ENCODE measurements around the gene SYNJ1.
"Not testable (repeated sequence)": the region's sequence is repeated elsewhere in the genome, so short reads cannot be mapped to it uniquely, and the experiment has no call there.

SYNJ1 gene, protein sequence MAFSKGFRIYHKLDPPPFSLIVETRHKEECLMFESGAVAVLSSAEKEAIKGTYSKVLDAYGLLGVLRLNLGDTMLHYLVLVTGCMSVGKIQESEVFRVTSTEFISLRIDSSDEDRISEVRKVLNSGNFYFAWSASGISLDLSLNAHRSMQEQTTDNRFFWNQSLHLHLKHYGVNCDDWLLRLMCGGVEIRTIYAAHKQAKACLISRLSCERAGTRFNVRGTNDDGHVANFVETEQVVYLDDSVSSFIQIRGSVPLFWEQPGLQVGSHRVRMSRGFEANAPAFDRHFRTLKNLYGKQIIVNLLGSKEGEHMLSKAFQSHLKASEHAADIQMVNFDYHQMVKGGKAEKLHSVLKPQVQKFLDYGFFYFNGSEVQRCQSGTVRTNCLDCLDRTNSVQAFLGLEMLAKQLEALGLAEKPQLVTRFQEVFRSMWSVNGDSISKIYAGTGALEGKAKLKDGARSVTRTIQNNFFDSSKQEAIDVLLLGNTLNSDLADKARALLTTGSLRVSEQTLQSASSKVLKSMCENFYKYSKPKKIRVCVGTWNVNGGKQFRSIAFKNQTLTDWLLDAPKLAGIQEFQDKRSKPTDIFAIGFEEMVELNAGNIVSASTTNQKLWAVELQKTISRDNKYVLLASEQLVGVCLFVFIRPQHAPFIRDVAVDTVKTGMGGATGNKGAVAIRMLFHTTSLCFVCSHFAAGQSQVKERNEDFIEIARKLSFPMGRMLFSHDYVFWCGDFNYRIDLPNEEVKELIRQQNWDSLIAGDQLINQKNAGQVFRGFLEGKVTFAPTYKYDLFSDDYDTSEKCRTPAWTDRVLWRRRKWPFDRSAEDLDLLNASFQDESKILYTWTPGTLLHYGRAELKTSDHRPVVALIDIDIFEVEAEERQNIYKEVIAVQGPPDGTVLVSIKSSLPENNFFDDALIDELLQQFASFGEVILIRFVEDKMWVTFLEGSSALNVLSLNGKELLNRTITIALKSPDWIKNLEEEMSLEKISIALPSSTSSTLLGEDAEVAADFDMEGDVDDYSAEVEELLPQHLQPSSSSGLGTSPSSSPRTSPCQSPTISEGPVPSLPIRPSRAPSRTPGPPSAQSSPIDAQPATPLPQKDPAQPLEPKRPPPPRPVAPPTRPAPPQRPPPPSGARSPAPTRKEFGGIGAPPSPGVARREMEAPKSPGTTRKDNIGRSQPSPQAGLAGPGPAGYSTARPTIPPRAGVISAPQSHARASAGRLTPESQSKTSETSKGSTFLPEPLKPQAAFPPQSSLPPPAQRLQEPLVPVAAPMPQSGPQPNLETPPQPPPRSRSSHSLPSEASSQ (N-terminal part only)

DNA sequence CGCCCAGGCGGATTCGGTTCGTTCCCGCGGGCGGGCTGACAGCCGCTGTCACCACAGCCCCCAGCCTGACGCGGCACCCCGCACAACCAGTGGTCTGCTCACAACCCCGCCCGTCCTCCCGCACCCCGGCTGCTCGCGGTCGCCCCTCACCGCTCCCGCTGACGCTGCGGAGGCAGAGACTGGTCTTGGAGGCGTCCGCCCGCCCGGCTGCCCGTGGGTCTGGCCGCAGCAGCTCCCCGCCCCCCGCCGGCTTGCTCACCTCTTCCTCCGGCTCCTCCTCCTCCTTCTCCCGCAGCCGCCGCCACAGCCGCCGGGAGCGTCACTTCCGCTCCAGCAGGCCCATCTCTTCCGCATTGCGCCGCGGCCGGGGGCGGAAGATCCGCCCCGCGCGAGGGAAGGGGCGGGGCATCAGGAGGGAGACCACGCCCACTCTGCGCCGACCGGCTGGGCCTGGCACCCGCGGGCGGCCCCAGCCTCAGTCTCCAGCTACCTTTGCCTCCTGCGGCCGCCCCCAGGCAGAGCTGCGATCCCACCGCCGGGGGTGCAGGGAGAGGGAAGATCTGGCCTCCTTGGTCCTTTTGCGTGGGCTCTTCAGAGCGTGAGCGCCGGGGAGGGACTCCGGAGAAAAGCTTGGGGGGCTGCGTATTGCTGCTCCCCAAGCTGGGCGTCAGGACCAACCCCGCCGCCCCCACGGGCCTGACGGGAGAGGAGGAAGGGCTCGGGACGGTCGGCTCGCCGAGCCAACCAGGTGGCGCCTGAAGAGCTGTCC lies at the start of gene SYNJ1:
Gene SYNJ1 (minus strand): TSS at position 327 of the 769 bp plus-strand sequence. CDS start 1,118 bp downstream, outside the sequence.
- peak; percentile 90 for DNase-seq

DNA sequence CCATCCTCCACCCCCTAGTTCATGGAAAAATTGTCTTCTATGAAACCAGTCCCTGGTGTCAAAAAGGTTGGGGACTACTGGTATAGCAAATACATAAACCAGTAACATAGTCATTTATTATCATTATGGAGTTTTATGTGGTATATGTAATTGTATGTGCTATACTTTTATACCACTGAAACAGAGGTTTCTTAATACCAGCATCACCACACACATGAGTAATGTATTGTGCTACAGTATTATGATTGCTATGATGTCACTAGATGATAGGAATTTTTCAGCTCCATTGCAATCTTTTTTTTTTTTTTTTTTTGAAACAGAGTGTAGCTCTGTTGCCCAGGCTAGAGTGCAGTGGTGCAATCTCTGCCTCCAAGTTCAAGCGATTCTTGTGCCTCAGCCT lies 49.5 kb upstream of the SYNJ1 start:
- DNase-seq, result no peak

DNA sequence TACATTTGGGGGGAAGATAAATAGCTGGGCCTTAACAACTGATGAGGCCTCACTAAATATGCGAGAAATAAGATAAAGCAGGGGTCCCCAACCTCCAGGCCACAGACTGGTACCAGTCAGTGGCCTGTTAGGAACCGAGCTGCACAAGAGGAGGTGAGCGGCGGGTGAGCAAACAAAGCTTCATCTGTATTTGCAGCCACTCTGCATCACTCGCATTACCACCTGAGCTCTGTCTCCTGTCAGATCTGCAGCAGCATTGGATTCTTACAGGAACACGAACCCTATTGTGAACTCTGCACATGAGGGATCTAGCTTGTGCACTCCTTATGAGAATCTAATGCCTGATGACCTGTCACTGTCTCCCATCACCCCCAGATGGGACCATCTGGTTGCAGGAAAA lies 48.9 kb upstream of the SYNJ1 start:
- DNase-seq, result no peak

DNA sequence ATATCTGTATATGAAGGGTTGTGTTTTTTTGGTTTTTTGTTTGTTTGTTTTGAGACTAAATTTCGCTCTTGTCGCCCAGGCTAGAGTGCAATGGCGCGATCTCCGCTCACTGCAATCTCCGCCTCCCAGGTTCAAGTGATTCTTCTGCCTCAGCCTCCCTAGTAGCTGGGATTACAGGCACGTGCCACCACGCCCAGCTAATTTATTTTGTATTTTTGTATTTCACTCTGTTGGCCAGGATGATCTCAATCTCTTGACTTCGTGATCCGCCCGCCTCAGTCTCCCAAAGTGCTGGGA lies 45.2 kb upstream of the SYNJ1 start:
- DNase-seq, result not testable (repeated sequence)

DNA sequence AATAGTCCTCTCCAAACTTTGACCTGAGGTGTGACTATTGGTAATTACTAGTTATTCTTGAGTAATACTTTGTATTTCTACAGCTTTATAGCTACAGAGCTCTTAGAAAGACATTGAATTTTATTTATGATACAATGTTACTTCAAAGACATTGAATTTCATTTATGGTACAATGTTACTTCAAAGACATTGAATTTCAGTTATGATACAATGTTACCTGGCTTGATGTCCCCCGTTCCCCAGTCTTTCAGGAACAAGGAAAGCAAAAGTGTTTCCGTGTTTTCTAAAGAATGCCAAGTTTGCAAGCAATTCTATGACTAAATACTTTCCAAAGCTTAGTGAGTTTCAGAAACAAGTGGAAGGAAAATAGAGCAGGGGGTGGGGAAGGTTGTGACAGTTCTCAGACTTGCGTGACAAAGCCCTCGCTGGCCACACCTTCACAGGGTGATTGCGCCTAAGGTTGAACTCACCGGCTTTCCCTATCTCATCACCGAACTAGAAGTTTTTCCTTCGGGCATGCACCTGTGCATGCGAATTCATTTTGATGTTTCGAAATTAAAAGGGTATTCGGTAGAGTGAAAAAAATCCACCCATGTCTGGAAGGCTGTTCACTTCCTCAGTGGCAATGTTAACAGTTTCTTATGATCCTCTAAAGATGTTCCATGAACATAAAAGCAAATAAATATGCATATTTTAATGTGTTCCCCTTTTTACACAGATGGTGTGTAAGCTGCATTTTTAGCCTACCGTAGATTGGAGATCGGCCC lies 44.7 kb upstream of the SYNJ1 start:
- DNase-seq, result peak; percentile 48

DNA sequence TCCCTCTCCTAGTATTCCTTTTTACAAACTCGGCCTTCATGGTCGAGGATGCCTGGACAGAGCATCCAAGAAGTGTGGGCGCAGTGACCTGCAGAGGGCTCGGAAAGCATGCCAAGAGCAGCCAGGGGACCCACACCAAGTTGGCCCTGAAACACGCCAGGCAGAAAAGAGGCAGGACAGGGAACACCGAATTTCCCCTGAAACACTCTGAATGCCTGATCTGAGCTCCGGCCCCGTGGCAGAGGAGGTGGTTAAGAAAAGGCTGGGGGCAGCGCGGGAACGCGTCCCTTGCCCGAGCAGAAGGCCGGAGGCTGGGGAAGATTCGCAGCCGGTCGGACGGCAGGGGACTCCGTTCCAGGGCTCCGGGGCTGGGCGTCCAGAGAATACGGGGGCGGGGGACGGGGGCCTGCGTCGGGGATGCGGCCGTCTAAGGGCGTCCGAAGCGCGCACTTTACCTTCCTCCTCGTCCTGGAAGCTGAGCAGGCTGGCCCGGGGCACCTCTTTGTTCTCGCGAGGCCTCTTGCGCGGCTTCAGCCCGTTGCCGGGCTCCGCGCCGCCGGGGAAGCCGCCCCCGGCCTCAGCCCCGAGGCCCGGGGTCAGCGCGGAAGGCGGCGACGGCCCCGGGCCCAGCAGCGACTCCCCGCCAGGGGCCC lies 43.2 kb upstream of the SYNJ1 start:
- no peak for DNase-seq

DNA sequence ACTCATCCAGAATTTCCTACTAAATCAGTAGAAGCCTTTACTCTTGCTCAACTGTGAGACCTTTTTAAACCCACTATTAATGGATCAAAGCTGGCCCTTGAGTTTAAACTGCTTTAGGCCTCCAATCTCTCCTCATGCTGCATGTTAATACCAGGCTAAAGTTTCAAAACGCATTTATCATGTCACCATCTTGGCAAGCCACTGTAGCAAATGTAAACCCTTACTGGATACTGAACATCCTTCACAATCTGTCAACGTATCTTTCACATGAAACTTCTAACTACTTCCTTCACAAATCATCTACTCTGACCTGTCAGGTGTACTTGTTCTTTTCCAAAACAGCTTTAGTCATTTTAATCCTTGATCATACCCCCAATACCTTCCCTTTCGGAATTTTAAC lies 40.7 kb upstream of the SYNJ1 start:
- DNase-seq, result no peak

DNA sequence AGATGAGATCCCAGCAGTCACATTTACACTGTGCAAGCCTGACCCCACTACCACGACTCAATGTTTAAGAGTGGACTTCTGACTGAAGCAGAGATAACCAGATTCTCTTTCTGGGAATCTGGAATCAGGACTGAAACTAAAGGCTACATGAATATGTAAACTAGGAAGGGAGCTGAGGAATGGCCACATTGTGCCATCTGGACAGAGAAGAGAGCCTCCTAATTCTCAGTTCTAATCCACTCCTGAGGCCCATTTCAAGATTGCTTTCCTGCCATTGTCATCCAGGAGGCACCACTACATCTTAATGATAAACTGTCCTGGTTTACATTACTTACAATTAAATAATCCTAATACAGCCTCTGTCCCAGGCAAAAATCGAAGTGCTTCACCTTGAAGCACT lies 37.2 kb upstream of the SYNJ1 start:
- no peak for DNase-seq

DNA sequence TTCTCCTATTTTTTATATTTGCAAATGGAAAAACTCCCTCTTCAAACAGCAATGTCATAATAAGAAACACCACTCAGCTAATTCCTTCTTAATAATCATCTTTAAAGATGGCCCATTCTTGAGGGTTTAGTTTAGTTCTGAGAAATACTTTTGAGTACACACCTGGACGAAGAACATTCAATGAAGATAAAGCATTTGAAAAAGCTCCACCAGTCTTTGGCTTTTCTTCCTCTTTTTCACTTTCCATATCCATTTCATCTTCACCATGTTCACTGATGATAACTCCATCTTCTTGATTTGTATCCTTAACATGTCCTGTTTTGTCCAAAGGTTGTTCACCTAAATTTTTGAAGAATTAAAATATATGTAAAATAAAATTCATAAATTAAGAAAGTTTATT lies 36.4 kb upstream of the SYNJ1 start:
- no peak for DNase-seq

DNA sequence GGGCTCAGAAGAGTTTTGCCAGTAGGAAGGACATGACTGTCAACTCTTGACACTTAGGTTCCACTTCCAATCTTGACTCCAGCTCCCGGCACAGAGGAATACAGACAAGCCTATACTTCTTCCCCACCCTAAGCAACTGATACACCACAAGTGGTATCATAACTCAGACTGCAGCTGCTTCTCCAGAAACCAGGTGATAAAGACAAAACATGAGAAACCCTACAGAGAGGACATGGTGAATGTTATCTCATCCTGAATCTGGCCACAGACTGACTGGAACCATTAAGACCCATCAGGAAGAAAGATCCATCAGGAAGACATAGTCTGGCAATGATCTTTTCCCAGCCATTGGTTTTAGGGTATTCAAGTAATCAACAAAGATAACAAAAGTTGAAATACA lies 30.0 kb upstream of the SYNJ1 start:
- DNase-seq, result no peak

DNA sequence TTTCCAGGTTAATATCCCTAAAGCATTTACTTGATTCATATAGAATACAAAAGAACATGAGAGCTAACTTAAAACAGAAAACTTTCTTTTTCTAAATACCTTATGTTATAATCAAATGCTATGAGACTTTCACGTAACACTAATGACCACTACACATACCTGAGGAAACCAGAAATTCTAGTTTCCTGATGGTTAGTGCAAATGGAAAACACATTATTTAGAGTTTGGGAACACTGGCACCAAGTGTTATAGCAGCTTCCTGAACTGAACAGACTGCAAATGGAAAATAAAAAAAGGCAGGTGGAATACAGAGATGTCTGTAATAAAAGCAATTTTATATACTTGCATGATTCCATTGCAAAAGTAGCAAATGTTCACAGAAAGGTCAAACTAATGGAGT lies 28.3 kb upstream of the SYNJ1 start:
- no peak for DNase-seq

DNA sequence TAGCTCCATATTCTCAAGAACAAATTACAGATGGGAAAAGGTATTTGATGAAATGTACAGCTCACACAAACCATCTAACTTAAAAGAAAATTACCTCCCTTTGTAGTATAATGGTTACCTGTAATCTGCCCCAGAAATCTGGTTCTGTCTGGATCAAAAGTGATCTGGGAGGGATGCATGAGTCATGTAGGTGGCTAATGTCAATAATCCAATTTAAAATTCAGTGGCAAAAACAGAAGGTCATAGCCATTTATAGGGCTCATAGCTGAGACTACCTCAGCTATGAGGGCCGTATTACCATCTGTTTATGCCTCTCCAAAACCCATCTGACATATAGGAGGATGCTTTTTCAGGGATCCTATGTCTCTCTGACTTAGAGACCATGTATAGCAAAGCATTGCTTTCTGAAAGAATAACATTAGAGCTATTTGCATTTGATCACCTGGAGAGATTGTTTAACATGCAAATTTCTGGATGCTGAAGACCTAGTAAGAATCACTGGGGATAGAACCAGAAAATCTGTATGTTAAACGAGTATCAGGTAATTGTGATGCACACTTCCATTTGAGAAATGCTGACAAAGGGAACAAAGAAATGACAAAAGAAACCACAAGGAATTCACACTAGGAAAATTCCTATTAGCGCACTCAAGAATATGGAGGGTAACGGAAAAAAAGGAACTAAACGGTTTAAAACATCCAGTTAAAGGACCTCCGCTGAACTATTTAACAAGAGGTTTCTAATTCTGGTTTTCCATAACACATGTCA lies 26.2 kb upstream of the SYNJ1 start:
- DNase-seq, result no peak

DNA sequence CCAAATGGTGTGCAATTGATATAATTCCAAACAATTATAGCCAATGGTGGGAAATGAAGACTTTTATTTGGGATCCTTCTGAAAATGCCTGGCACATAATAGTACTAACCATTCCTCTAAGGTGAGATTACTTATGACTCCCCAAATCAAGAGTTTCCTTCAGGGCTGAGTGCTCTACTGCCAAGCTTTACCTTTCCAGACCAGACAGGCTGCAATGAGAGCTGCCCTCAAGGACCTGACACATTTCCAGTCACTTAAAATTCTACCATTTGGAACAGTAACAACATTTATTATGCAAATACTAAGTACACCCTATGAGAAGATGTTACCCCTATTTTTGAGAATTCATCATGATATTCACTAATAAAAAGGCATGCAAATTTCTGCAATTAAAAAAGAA lies 22.6 kb upstream of the SYNJ1 start:
- no peak for DNase-seq

DNA sequence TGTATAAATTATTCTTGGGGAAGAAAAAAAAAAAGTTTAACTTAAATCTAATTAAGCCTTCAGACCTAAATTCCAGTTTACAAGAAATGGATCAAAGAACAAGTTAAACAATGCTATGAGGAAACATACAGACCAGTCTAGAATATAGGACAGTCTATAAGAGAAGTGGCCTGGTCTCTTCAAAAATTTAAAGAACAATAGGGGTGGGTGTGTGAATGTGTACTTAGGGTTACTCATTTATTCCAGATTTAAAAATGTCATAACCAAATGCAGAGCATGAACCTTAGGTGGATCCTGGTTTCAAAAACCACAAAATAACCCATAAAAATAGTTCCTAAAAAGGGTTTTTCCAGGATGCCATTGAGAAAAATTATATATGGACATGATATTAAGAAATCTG lies 21.8 kb upstream of the SYNJ1 start:
- no peak for DNase-seq

DNA sequence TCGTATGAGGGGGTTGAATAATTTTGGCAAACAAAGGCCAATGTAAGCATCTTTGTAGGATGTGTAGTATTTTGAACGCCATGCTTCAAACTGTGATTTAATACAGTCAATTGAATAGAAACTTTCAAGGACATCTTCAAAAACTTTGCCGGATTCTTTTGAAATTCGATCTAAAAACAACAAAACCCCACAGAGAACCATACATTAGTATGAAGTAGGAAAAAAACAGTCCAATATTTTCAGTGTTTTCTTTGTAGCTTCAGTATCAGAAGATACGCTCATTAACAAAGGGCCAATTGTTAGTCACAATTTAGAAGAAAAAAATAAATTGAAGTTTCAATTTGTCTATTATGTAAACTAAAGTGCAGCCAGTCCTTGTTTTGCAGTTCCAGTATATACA lies 20.7 kb upstream of the SYNJ1 start:
- DNase-seq, result no peak

DNA sequence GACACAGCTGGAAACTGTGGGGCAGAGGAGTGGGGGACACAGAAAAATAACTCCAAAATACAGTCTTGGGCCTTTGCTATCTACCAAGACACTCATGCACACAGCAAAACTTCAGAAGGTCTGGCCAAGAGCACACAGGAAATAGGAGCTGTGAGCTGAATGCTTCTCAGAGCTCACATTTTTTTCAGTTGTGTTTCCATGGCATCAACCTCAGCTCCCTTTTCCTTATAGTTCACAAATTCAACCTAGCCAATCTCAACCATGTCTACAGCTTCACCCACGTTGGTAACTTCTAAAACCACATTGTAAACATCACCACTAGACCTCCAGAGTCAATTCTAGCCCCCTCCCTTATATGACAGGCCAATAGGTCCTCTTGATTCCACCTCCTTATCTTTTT lies 19.6 kb upstream of the SYNJ1 start:
- no peak for DNase-seq

DNA sequence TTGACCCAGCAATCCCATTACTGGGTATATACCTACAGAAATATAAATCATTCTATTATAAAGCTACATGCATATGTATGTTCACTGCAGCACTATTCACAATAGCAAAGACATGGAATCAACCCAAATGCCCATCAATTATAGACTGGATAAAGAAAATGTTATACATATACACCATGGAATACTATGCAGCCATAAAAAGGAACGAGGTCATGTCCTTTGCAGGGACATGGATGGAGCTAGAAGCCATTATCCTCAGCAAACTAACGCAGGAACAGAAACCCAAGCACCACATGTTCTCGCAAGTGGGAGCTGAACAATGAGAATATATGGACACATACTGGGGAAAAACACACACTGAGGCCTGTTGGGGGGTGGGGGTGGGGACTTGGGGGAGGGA lies 18.9 kb upstream of the SYNJ1 start:
- not testable (repeated sequence) for DNase-seq

DNA sequence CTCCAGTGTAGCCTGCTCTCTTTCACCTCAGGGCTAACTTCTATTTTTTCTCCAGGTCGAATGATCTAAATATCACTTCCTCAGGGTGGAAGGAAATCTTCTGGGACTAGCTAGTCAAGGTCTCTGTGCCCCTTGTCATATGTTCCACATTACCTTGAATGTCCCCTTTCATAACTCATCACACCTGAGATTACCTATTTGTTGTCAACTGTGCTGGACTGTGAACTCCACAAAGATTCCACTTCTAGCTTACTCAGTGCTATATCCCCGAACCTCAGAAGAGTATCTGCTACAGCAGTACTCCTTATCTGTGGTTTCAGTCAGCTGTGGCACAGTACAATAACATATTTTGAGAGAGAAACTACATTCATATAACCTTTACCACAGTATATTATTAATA lies 14.6 kb upstream of the SYNJ1 start:
- no peak for DNase-seq

DNA sequence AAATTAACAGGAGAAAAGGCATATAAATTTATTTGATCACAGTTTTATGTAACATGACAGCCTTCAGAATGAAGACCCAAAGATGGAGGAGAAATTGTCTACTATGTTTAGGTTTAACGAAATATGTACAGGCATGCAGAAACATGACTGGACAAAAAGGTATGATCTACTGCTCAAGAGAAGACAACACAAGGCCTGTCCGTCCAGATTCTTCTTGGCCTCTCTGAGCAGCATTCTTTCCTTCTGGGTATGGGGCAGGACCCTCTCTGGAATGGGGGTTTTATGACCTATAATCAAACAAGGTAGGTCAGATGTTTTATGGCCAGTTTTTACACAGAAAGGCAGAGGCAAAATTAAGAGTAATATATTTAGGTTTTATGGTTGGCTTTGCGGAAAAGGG lies 13.5 kb upstream of the SYNJ1 start:
- DNase-seq, result no peak

DNA sequence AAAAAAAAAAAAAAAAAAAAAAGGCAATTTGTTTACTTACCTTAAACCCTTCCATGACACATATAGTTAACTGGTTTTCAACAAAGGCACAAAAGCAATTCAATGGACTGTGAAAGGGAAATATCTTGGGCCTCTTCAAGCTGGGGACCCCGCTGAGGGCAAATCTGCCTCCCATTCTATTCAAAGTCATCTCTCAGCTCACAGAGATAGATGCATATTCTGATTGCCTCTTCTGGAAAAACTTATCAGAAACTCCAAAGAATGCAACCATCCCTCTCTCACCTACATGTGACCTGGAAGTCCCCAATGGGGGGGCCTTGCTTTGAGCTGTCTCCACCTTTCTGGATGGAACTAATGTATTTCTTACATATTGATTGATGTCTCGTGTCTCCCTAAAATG lies 12.1 kb upstream of the SYNJ1 start:
- no peak for DNase-seq

DNA sequence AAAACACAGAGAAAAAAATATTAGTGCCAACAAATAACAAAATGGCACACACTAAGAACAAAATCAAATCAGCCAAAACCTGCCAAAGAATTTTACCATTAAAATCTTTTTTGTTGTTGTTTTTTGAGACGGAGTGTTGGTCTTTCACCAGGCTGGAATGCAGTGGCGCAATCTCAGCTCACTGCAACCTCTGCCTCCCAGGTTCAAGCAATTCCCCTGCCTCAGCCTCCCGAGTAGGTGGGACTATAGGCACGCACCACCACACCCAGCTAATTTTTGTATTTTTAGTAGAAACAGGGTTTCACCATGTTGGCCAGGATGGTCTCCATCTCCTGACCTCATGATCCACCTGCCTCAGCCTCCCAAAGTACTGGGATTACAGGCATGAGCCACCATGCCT lies 8.3 kb upstream of the SYNJ1 start:
- DNase-seq, result not testable (repeated sequence)
